HG03520 (cell line): ENCODE results near the gene IL20.
"Not testable (repeated sequence)": the region's sequence is repeated elsewhere in the genome, so short reads cannot be mapped to it uniquely, and the experiment has no call there.

ENCODE experiments used
- ATAC-seq: cut with Tn5 transposase; IDR thresholded peaks from one replicate; pipeline ENCODE4 v1.9.1; 2021; ENCODE audit warnings: mild to moderate bottlenecking, moderate library complexity; ENCODE audit not compliant: unreplicated experiment

Gene IL20

DNA sequence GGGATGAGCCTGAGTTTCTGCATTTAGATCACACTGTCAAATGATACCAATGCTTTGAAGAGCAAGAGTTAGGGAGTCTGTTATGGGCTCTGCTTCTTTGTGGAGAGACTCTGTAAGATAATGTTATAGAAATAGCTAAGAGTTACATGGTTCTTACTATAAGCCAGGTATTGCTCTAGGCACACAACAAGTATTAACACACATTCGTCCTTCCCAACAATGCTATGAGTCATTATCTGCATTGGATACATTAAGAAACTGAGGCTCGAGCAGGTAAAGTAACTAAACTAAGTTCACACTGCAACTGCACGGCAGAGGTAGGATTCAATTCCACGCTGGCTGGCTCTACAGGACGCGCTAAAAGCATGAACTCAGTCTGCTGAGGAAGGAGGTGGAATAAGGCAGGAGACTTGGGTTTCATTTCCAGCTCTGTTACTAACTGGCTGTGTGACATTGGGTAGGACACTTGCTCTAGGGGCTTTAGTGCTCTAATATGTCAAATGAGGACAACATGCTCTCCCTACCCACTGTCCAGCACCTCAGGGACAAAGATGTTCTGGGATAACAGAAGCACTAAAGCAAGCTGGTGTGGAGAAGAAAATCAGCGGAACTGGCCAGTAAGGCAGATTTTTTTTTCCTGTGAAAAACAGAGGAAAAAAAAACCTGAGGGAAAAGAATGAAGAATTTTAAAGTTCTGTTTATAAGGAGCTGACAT is 23.7 kb upstream of the IL20 start:
- no peak for ATAC-seq

DNA sequence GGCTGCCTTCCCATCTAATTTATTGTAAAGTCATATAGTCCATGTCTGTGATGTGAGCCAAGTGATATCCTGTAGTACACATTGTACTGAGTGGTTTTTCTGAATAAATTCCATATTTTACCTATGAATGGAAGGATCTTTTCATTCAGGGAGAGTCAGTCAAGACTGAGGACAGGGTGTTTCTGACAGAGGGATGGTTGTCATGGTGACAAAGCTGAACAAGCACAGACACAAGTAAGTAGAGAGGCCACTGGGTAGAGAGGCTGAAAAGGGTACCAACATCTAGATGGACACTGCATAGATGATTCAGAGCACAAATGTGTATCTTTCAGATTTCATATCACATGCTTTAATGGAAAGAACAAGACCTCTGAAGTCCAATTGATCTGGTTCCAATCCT is 22.6 kb upstream of the IL20 start:
- no peak for ATAC-seq

DNA sequence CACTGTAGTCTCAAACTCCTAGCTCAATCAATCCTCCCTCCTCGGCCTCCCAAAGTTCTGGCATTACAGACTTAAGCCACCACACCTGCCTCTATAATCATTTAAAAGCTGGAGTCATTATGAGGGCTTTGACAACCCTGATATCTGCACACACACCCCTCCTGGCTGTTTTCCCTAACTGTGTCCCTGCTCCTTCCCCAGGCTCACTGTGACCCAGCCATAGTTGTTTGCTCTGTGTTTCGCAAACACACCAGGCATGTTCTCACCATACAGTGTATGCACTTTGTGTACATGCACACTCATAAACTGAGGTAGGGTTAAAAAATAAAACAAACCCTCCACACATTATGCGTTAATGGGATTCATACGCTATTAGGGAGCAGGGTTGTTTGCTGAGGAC is 21.8 kb upstream of the IL20 start:
- no peak for ATAC-seq

DNA sequence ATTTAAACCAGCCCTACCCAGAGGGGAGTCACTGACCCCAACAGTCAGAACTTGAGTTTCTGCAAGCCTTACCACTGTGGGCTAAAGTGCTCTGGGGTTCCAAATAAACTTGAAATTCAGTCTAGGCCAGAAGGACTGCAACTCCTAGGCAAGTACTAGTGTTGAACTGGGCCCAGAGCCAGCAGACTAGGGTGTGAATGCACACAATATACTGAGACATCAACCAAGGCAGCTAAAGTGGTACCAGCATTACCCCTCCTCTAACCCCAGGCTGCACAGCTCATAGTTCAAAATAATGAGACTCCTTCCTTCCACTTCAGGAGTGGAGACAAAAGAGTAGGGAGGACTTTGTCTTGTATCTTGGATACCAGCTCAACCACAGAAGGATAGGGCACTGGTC is 18.9 kb upstream of the IL20 start:
- ATAC-seq: no peak

DNA sequence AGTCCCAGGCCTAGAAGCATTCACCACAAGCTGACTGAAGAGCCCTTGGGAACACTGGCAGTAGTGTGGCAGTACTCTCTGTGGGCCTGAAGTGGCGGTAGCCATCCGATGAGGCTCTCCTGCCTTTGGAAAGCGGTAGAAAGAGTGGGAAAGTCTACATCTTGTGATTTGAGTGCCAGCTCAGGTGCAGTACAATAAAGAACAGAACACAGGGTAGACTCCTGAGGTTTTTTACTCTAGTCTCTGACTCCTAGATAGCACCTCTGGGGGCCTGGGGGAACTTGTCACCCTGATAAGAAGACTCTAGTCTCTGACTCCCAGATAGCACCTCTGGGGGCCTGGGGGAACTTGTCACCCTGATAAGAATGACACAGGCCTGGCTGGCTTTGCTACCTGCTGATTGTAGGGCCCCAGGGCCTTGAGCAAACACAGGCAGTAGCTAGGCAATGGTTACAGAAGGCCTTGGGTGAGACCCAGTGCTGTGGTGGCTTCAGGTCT is 18.0 kb upstream of the IL20 start:
- ATAC-seq: no peak

DNA sequence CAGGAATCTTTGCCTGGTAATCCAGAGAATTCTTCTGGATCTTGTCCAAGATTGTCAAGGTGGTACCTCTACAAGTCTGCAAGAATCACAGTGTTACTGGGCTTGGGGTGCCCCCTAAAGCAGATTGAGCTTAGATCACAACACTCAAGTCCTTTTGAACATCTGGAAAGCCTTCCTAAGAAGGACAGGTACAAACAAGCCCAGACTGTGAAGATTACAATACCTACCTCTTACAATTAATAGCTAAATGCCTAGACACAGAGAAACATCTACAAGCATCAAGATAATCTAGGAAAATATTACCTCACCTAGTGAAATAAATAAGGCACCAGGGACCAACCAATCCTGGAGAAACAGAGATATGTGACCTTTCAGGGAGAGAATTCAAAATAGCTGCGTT is 17.5 kb upstream of the IL20 start:
- ATAC-seq: no peak

DNA sequence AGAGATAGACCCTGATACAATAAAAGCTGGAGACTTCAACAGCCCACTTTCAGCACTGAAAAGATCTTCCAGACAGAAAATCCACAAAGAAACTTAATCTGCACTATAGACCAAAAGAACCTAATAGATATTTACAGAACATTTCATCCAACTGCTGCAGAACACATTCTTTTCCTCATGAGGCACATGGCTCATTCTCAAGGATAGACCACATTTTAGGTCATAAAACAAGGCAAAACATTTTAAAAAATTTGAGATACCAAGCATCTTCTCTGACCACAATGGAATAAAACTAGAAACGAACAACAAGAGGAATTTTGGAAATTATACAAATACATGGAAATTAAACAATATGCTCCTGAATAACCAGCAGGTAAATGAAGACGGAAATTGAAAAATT is 15.0 kb upstream of the IL20 start:
- ATAC-seq: no peak

DNA sequence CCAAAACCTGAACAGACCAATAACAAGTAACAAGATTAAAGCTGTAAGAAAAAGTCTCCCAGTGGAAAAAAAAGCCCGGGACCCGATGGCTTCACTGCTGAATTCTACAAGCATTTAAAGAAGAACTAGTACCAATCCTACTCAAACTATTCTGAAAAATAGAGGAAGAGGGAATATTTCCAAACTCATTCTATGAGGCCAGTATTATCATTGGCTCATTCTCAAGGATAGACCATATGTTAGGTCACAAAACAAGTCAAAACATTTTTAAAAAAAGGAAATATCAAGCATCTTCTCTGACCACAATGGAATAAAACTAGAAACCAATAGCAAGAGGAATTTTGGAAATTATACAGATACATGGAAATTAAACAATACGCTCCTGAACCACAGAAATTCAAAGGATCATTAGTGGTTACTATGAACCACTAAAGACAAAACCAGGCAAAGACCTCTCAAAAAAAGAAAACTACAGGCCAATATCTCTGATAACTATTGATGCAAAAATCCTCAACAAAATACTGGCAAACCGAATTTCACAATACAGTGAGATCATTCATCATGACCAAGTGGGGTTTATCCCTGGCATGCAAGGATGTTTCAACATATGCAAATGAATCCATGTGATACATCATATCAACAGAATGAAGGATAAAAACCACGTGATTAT is 13.9 kb upstream of the IL20 start:
- no peak for ATAC-seq

DNA sequence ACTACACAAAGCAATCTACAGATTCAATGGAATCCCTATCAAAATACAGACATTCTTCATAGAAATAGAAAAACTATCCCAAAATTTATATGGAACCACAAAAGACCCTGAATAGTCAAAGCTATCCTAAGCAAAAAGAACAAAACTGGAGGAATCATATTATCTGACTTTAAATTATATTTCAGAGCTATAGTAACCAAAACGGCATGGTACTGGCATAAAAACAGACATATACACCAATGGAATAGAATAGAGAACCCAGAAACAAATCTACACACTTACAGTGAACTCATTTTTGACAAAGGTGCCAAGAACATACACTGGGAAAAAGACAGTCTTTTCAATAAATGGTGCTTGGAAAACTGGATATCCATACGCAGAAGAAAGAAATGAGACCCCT is 12.8 kb upstream of the IL20 start:
- not testable (repeated sequence) for ATAC-seq

DNA sequence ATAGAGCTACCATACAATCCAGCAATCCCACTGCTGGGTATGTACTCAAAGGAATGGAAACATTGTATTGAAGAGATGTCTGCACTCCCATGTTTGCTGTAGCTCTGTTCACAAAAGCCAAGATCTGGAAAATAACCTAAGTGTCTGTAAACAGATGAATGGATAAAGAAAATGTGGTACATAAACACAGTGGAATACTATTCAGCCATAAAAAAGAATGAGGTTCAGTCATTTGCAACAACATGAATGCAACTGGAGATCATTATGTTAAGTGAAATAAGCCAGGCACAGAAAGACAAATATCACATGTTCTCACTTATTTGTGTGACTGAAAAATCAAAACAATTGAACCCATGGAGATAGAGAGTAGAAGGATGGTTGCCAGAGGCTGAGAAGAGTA is 11.7 kb upstream of the IL20 start:
- not testable (repeated sequence) for ATAC-seq

DNA sequence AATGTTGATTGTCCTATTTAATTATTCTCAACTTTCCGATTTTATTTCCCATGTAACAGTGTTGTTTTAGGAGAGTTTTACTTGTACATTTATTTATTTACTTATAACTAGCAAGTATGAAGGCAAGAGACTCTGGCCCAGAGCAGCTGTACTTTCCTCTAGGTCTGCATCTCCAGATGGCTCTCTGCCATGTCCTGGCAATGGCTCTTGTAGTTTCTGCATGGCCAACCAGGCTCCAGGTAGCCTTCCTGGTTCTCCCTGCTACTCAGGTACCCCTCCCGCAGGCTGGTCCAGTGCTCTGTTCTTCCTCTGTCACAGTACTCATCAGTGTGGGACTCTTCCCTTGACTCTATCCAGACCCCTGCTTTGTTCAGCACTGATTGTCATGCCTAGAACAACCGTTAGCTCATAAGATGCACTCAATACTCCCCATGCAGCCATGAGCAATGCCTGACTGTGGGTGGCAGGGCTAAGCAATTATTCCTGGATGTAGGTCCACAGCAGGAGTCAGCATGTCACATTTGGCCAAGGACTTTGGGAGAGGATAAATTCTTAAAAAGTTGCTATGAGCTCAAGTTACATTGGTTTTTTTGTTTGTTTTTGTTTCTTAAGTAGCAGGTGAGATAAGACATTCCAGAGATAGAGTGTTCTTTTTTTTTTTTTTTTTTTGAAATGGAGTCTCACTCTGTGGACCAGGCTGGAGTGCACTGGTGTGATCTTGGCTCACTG is 10.9 kb upstream of the IL20 start:
- ATAC-seq: no peak

DNA sequence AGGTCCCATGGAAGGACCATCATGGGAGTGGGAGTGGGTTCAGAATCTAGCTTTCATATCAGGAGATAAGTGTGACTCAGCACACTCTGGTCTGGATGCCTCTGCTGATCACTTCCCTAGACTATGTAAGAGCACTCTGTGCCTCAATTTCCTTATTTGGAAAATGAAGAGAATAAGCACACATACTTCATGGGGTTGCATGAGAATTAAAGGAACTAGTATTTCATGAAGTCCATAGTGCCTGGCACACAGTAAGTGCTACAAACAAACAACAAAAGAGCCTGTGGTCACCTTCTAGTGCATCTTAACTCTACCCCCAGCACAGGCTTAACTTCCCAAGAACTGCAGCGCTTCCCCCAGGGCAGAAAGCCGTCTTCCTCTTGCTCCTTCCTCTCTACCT is 9.6 kb upstream of the IL20 start:
- no peak for ATAC-seq

DNA sequence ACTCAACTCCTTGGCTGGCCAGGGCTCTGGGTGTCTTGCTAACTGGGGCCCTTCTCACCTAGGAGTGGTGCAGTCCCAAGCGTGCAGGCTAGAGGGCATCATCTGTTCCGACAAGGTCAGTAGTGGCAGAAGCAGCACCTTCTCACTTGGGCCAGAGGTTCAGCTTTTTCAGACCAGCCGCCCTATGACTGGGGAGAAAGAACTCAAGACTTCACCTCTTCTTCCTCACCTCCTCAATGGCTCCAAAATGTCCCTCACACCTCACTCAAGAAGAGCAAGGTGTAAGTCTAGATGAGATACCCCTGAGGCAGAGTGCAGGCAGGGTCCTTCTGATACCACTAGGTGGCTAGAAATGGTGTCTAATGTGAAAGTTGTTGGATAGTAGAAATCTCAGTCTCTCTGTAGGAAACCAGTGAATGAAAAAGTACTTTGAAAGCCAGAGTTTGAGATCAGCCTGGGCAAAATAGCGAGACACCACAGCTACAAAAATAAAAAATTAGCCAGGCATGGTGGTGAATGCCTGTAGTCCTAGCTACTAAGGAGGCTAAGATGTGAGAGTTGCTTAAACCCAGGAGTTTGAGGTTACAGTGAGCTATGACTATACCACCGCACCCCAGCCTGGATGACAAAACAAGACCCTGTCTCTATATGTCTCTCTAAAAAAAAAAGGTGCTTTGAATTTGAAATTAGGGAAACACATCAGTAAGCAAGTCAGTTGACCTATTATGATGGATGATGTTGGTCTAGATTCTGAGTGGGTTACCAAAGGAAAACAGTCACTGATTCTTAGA is 8.6 kb upstream of the IL20 start:
- ATAC-seq: no peak

DNA sequence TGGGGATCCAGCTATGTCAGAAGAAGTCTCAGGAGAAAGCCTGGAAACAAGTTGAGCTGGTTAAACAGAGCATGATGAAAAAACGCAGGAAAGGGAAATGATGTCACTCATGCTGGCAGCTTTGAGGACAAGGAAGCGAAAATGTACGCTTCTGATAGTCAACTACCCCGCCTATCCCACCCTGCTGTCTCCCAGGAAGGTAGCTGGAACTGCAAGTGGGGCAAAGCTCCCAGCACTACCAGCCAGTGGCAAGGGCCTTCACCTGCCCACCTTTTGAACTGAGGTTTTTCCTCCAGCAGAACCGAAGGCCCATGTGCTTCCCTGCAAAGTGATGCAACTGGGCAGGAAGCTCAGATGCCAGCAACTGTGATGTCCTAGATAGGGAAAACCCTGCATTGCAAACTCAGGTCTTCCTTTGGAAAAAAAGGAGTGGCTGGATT is 6.3 kb upstream of the IL20 start:
- ATAC-seq: no peak

DNA sequence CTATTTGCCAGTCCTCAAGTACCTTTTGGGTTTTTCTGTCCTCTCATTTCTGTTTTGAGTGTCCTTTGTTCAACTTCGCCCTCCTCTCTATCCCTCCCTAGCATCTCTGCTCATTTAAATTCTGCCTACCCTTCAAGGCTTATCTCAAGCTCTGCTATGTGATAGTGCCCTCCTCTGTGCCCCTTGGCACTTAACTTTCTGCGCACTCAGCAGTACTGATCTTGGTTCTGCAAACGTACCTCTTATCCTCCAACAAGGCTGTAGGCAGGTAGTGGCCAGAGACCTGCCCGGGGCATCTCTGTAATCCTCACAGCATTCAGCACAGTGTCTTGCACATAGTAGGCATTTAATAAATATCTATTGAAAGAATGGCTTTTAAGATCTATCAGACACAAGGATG is 5.3 kb upstream of the IL20 start:
- no peak for ATAC-seq

DNA sequence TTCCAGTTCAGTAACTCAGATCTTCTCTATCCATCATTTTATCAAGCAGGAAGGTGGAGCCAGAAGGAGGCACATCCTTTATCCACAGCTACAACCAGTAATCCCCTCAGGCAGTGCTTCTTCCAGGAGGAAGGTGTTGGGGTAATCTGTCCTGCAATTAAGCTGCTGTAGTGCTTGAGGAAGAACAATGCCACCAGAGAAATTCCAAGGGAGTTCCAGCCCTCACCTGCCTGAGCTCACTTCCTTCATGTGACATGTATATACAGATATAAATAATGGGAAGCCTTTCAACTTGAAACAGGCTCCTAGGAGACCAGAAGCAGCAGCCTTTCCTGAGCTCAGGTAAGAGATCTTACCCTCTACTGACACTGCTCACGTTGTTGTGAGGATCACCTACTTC is 2.2 kb upstream of the IL20 start:
- no peak for ATAC-seq

DNA sequence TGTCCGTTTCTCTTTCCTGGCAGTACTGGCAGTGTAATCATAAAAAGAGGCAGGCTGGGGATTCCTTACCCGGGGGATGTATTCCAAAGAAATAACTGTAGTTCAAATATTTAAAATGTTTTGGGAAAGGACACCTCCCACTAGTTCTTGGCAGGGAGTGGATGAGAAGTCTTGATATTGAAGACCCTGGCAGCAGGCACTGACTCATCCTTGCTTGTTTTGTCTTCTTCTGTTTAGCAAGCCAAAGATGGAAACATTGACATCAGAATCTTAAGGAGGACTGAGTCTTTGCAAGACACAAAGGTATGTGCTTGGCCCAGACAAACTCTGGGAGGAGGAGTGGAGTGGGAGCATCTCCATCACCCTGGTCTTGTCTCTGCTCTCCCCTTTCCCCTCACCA is 639 bp downstream of the IL20 start:
- ATAC-seq: no peak

DNA sequence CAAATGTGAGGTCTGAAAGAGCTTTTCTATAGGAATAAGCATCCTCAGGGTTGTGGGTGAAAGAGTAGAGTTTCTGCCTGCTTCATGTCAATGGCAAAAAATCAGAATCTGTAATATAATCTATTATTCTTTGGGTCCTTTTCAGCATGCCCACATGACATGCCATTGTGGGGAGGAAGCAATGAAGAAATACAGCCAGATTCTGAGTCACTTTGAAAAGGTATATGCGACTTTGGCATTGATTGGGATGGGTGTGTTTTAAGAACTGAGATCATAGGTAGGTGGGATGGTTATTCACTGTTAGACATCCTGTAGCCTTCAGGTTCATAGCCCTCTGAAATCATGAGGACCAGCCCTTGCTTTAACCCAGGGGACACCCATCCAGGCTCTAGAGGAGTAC is 1.8 kb downstream of the IL20 start:
- ATAC-seq: no peak

DNA sequence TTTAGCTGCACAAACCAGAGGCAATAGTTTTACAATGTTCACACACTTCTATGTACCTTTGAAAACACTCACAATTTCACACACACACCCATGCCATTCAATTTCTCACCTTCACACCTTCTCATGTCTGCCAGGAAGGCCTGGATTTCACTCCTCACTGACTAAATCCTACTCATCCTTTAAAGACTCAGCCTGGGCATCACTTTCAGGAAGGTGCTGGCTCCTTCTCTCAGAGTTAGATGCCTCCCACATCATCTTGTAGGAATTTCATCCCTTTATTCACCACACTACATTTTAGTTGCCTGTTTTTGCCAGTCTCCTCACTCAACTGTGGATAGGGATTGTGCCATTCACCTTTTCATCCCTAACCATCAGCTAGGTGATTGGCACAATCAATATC is 2.3 kb downstream of the IL20 start:
- no peak for ATAC-seq

DNA sequence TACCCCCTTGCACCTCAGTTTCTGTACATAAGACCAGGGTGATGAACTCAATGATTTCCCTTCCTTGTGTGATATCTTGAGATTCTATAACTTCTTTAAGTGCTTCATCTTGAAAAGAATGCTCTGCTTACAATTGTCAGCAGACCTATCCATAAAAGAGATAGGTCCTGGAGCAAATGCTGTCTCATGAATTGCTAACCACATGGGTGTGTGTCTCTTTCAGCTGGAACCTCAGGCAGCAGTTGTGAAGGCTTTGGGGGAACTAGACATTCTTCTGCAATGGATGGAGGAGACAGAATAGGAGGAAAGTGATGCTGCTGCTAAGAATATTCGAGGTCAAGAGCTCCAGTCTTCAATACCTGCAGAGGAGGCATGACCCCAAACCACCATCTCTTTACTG is 2.8 kb downstream of the IL20 start:
- no peak for ATAC-seq

DNA sequence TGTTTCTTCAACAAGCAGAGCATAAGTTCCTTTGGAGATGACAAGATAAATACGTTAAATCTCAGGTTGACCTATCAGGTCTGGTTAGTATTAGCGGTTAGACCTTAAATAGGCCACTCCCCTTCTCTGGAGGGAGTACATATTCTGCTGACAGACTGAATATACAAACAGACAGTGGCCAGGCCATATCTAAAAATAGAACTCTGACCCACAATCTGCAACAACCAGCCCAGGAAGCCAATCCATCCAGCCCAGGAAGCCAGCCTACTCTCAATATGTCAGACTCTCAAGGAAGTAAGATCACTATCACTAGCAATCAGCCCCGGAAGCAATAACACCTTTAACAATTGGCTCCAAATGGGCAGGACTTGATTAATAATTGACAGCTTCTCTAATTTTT is 6.7 kb downstream of the IL20 start:
- ATAC-seq: no peak
